Upper lobe of left lung (tissue), 6 donors: ENCODE measurements around the gene FGR. TPM values are rescaled to one million over a fixed set of nuclear protein-coding genes. Genes with fewer than 3 reads are reported as not detected.

Experiments used
- ATAC-seq, 2 donors: fragments of 200-7000 bp; cut with Tn5 transposase; one replicate each; pipeline ENCODE4 v1.9.1; 2022; ENCODE audit warnings: mild to moderate bottlenecking in 2 of 2, moderate library complexity in 2 of 2; ENCODE audit not compliant: low FRiP score in 2 of 2
- DNase-seq, 2 donors: peaks; one replicate each; pipeline ENCODE4 v3.0.0-alpha.2; 2019 to 2020
- H3K27ac ChIP-seq, 4 donors: fragments of 200-600 bp; sonication (generic); one replicate each; pipeline ENCODE4 v1.5.1; 2016 to 2019
- H3K27me3 ChIP-seq, 4 donors: fragments of 200-600 bp; sonication (generic); one replicate each; pipeline ENCODE4 v1.5.1; 2017 to 2019
- H3K36me3 ChIP-seq, 4 donors: fragments of 200-600 bp; sonication (generic); one replicate each; pipeline ENCODE4 v1.5.1; 2016 to 2019
- H3K4me1 ChIP-seq, 4 donors: fragments of 200-600 bp; sonication (generic); one replicate each; pipeline ENCODE4 v1.5.1; 2018 to 2019
- H3K4me3 ChIP-seq, 4 donors: fragments of 200-600 bp; sonication (generic); one replicate each; pipeline ENCODE4 v1.5.1; 2017 to 2019; ENCODE audit warnings: mild to moderate bottlenecking in 2 of 4, moderate library complexity in 1 of 4
- H3K9me3 ChIP-seq, 4 donors: fragments of 200-600 bp; sonication (generic); one replicate each; pipeline ENCODE4 v1.5.1; 2018 to 2019
- EP300 ChIP-seq, 4 donors: sonication (generic); formaldehyde crosslinking; IDR thresholded peaks; one replicate each; pipeline ENCODE4 v1.5.1; 2017; ENCODE audit warnings: antibody characterized with exemption in 4 of 4, control low read depth in 2 of 4
- POLR2A ChIP-seq, 4 donors: fragments of 450-650 bp; IDR thresholded peaks; one replicate each; pipeline ENCODE4 v1.5.1; 2016 to 2017; ENCODE audit warnings: antibody characterized with exemption in 4 of 4, mild to moderate bottlenecking in 2 of 4
- POLR2AphosphoS5 ChIP-seq, 2 donors: sonication (generic); formaldehyde crosslinking; IDR thresholded peaks; one replicate each; pipeline ENCODE4 v1.5.1; 2017; ENCODE audit warnings: antibody characterized with exemption in 2 of 2
- WGBS, 2 donors: methylation state at CpG; one replicate each; pipeline ENCODE4 v1.1.5; 2017 to 2018; 5-methylcytosine and 5-hydroxymethylcytosine counted together
- total RNA-seq, 6 donors: library from RNA; depleted of rRNA in 4 of 6; stranded (reverse); fragments of >200 nt in 4 of 6; gene quantifications; one replicate each; pipeline versions ENCODE4 v1.1.0 to v1.2.1, GENCODE V29; 2016 to 2021
- TF ChIP-seq, protein P1 (sequence below), 6 experiments: fragments of 450-650 bp in 4 of 6; fragments of 200-600 bp in 2 of 6; sonication (generic) in 2 of 6; IDR thresholded peaks; one replicate each; pipeline ENCODE4 v1.5.1; 2016 to 2019; ENCODE audit warnings: antibody characterized with exemption in 6 of 6
- donor health status: DM: no; HTN: no; CAD: no; lungs with moderate emphysema.
- donor health status: DM: no; HTN: yes; CAD: no; lungs with severe emphysema.

FGR gene
- total RNA-seq, 6 donors from 2014 or later, result 59.8 to 234 (median 150) TPM

DNA sequence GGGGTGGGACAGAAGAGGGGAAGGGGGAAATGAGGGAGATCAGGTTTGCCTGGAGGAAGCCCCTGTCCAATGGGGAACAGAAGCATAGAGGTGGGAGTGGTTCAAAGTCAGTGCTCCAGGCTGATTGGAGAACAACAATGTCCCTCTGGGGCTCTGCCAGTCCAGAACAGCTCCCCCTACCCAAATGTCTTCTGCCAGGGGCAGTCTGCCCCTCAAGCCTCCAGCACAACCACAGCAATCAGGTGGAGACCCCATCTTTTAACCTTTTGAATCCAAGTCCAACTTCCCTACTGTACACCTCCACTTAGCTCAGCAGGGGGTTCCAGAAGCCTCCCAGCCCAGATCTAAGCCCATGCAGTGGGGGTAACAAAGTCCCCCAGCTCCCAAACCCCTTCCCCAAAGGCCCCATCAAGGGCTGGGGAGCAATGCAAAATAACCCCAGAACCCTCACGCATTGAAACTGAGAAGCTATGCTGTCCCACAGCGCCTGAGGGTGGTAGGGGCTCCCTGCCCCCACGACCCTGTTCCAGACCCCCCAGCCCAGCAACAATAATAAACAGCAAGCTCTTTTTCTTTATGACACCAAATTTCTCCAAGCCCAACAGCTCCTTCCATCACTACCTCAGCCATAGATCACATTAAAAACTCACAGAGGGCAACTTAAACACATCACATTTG is 34.3 kb downstream of the FGR start:
- H3K36me3 ChIP-seq, result no peaks in the 10 kb centered on the region
- ATAC-seq, result no peak
- no peak overlapping the region for H3K4me3 ChIP-seq
- H3K9me3 ChIP-seq, result no peaks in the 10 kb centered on the region
- no peak for DNase-seq
- H3K4me1 ChIP-seq, result peaks cover 53 to 84% (median 57%) of the 10 kb centered on the region in 4 donors
- H3K27me3 ChIP-seq, result no peaks in the 10 kb centered on the region
- no peak for TF ChIP-seq EP300 (IDR thresholded peaks at IDR 0.05)
- TF ChIP-seq POLR2A (IDR thresholded peaks at IDR 0.05), result no peak
- TF ChIP-seq POLR2AphosphoS5 (IDR thresholded peaks at IDR 0.05), result no peak
- TF ChIP-seq, protein P1, sequence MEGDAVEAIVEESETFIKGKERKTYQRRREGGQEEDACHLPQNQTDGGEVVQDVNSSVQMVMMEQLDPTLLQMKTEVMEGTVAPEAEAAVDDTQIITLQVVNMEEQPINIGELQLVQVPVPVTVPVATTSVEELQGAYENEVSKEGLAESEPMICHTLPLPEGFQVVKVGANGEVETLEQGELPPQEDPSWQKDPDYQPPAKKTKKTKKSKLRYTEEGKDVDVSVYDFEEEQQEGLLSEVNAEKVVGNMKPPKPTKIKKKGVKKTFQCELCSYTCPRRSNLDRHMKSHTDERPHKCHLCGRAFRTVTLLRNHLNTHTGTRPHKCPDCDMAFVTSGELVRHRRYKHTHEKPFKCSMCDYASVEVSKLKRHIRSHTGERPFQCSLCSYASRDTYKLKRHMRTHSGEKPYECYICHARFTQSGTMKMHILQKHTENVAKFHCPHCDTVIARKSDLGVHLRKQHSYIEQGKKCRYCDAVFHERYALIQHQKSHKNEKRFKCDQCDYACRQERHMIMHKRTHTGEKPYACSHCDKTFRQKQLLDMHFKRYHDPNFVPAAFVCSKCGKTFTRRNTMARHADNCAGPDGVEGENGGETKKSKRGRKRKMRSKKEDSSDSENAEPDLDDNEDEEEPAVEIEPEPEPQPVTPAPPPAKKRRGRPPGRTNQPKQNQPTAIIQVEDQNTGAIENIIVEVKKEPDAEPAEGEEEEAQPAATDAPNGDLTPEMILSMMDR (IDR thresholded peaks at IDR 0.05), result no peak
- peak overlapping the region in 2 of 4 donors; percentile 91 to 97 for H3K27ac ChIP-seq
- 62 to 76% methylated on average over 3 of the region's 3 CpGs for whole genome bisulfite sequencing, 2 donors

DNA sequence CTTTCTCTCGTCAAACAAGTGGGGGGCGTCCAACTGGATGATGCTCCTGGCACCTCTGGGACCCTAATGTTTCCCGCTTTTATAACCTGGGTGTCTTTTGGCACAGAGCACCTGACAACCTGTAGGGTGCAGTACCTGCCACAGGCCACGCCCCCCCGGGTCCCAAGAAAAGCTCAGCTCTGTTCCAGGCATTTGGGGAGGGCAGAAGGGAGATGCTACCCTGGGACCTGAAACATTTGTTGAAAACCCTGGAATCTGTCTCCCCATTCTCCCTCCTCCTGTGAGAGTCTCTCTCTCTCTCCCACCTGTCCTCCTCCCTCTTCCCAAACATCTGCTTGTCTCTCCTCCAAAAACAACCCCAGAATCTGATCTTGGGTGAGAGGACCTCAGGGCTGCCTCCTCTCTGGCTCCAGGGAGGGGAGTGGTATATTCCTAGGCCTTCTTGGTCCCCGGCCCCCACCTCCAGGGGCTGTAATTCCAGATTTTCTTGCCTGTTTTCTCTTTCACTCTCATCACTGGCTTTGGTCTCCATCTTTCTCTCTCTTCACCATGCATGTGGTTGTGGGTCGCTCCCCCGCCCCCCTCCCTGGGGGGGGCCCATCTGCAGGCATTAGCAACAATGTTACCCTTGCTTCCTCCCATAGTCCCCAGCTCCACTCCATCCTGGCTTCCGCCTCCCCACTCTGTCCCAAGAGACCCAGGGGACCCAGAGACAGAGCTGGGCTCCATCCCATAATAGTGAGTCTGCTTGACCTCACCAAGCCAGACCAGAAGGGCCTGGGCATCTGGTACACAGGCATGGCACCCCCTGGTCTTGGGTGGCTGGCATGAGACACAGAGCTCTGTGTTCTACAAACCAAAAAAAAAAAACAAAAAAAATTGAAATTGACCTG is 35.1 kb downstream of the FGR start:
- Histone ChIP-seq H3K36me3 (no peaks in the 10 kb centered on the region), H3K4me1 (peaks cover 53 to 88% (median 59%) of the 10 kb centered on the region in 4 donors), H3K27me3 (no peaks in the 10 kb centered on the region), H3K4me3 (no peak overlapping the region), H3K9me3 (no peaks in the 10 kb centered on the region), H3K27ac (peak overlapping the region; percentile 44 to 97 (median 74))
- 55 to 60% methylated on average over 7 of the region's 9 CpGs for WGBS, 2 donors
- no peak for TF ChIP-seq POLR2AphosphoS5 (IDR thresholded peaks at IDR 0.05)
- no peak for TF ChIP-seq POLR2A (IDR thresholded peaks at IDR 0.05)
- TF ChIP-seq, protein P1 (IDR thresholded peaks at IDR 0.05), result no peak
- TF ChIP-seq EP300 (IDR thresholded peaks at IDR 0.05), result no peak
- DNase-seq, result no peak
- ATAC-seq, result no peak

DNA sequence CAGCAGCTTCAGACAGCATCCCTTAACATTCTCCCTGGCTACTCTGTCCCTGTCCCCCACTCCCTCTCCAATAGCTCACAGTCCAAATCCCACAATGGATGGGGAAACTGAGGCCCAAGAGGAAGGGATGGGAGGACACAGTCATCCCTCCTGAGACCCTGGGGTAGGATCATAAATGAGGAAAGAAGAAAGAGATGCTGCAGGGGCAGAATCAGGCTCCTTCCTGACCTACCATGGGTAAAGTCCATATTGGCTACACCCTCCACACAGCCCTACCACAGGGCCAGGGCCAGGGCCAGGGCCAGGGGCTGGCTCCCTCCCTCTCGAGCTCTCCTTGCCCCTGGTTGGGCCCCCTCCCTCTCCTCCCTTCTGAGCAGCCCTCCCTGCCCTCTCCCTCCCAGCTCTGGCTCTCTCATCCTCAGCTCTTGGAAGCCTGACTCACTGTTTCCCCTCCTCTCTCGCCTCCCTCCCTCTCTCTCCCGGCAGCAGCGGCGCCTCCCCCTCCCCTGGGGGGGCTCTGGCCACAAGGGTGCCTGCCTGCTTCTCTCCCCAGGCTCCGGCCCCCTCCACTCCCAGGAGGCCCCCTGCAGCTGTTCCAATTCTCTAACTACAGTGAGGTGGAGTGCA is 36.0 kb downstream of the FGR start:
- Histone ChIP-seq H3K4me3 (no peak overlapping the region), H3K27me3 (no peaks in the 10 kb centered on the region), H3K9me3 (no peaks in the 10 kb centered on the region), H3K27ac (peak overlapping the region; percentile 44 to 97 (median 54)), H3K36me3 (peaks cover 0 to 1% (median 0%) of the 10 kb centered on the region in 4 donors), H3K4me1 (peaks cover 53 to 87% (median 57%) of the 10 kb centered on the region in 4 donors)
- peak in 1 of 2 donors; percentile 79 for DNase-seq
- peak in 1 of 2 donors; percentile 44 for TF ChIP-seq POLR2AphosphoS5 (IDR thresholded peaks at IDR 0.05)
- TF ChIP-seq POLR2A (IDR thresholded peaks at IDR 0.05), result no peak
- WGBS, 2 donors, result 16 to 17% methylated on average over 6 of the region's 6 CpGs
- ATAC-seq, result peak; percentile 20 to 45

DNA sequence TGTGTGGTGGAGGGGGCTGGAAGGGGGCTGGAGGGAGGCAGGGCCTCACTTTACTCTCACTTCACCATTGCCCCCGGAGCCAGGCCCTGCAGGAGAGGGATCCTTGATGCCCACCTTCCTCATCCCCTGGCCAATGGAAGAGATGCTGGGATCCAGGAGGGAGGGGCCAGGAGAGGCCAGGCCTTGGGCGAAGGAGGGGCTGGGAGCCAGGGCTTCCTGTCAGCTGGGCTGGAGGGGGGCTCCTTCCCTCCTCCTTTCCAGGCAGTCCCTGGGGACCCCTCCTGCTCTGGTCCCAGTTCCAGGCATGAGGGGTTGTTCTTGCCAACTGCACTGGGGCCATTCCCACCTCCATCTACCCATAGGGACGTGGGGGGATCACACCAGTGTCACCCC is 36.7 kb downstream of the FGR start:
- DNase-seq, result no peak
- 49 to 63% methylated on average over 2 to 3 of the region's 3 CpGs for WGBS, 2 donors
- Histone ChIP-seq H3K9me3 (no peaks in the 10 kb centered on the region), H3K4me1 (peaks cover 53 to 89% (median 59%) of the 10 kb centered on the region in 4 donors), H3K27me3 (no peaks in the 10 kb centered on the region), H3K4me3 (no peak overlapping the region), H3K27ac (peak overlapping the region in 3 of 4 donors; percentile 50 to 97 (median 58)), H3K36me3 (peaks cover 0 to 7% (median 0%) of the 10 kb centered on the region in 4 donors)
- TF ChIP-seq, protein P1 (IDR thresholded peaks at IDR 0.05), result no peak
- TF ChIP-seq POLR2AphosphoS5 (IDR thresholded peaks at IDR 0.05), result no peak
- no peak for TF ChIP-seq EP300 (IDR thresholded peaks at IDR 0.05)
- no peak for TF ChIP-seq POLR2A (IDR thresholded peaks at IDR 0.05)
- ATAC-seq, result no peak
